Aorta (tissue), 5 donors: ENCODE measurements around the gene STXBP3. TPM values are rescaled to one million over a fixed set of nuclear protein-coding genes. Genes with fewer than 3 reads are reported as not detected.
"Not testable (repeated sequence)": the region's sequence is repeated elsewhere in the genome, so short reads cannot be mapped to it uniquely, and the experiment has no call there.

ENCODE experiments used
- ATAC-seq: fragments of 200-7000 bp; cut with Tn5 transposase; one replicate; pipeline ENCODE4 v1.9.1; 2022; ENCODE audit warnings: moderate library complexity; ENCODE audit not compliant: low FRiP score
- DNase-seq, 2 donors: peaks; one replicate each; pipeline ENCODE4 v3.0.0-alpha.2; 2020
- H3K27ac ChIP-seq, 2 donors: one replicate each; pipeline ENCODE4 v1.5.1; 2013; ENCODE audit warnings: low read length in 2 of 2, mild to moderate bottlenecking in 2 of 2, moderate library complexity in 2 of 2, control low read depth in 1 of 2, inconsistent platforms in 1 of 2, low read depth in 1 of 2
- H3K27me3 ChIP-seq, 2 donors: one replicate each; pipeline ENCODE4 v1.6.1; 2013; ENCODE audit warnings: control low read depth in 1 of 2, low read length in 1 of 2, mild to moderate bottlenecking in 1 of 2, moderate library complexity in 1 of 2; ENCODE audit not compliant: insufficient read depth in 2 of 2, control insufficient read depth in 1 of 2
- H3K36me3 ChIP-seq, 2 donors: one replicate each; pipeline ENCODE4 v1.6.1; 2013; ENCODE audit warnings: control low read depth in 1 of 2, low read length in 1 of 2, mild to moderate bottlenecking in 1 of 2; ENCODE audit not compliant: insufficient read depth in 2 of 2, control insufficient read depth in 1 of 2
- H3K4me1 ChIP-seq, 2 donors: one replicate each; pipeline ENCODE4 v1.6.1; 2013; ENCODE audit warnings: low read length in 2 of 2, control low read depth in 1 of 2, mild to moderate bottlenecking in 1 of 2, moderate library complexity in 1 of 2; ENCODE audit not compliant: insufficient read depth in 2 of 2, control insufficient read depth in 1 of 2
- H3K4me3 ChIP-seq, 2 donors: one replicate each; pipeline ENCODE4 v1.5.1; 2013; ENCODE audit warnings: low read length in 2 of 2, control low read depth in 1 of 2, mild to moderate bottlenecking in 1 of 2
- H3K9me3 ChIP-seq: one replicate; pipeline ENCODE4 v1.6.1; 2013; ENCODE audit warnings: mild to moderate bottlenecking, low read length; ENCODE audit not compliant: control insufficient read depth
- WGBS, 2 donors: extraction: QIAGEN DNeasy Blood & Tissue Kit; methylation state at CpG; one replicate each; pipeline ENCODE4 v1.1.7; 2013; 5-methylcytosine and 5-hydroxymethylcytosine counted together
- intact Hi-C, 2 donors: fragments of 100-400 bp; cut with DNase I; formaldehyde crosslinking; loops; one replicate each; pipeline versions ENCODE4 v1.14.2 to v1.15.0; 2022
- polyA plus RNA-seq, 2 donors: library from polyadenylated mRNA; stranded (reverse); fragments of 200-250 nt; gene quantifications; one replicate each; pipeline ENCODE4 v1.2.3, GENCODE V29; 2013
- total RNA-seq, 2 donors: library from RNA; stranded (reverse); fragmentation: NEBNext Ultra II Directional; extraction: Animal tissue kit (Norgen Biotek cat#: 25700); gene quantifications; one replicate each; pipeline ENCODE4 v1.2.1, GENCODE V29; 2021
- donor health status: healthy with polysubstance abuse.
- donor health status: Bipolar disorder and iron deficiency.
- donor health status: DM: no; HTN: no; CAD: no.
- donor health status: DM: no; HTN: no; CAD: no.
- donor health status: DM: yes; HTN: yes; CAD: no.

The STXBP3 gene
- total and polyA plus RNA-seq, 4 donors: 33.4 to 67.0 (median 47.0) TPM

DNA sequence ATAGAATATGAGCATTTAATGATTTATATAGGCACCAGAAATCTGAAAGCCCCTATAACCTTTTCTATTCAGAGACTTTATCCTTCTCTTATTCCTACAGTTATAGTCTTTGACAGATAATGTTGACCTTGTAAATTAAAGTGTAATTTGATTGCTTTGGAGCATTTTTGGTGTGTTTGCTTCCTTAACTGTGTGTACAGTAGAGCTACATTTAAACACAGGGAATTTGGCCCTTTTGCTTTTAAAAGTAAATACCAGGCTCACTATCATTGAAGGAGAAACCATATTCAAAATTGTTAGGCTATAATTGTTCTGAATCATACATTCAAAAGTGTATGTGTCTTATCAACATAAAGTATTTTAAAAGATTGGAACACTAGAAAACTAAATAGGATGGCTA lies 33.0 kb downstream of the STXBP3 start:
- intact Hi-C loops: no loop called here
- H3K36me3 ChIP-seq: peaks cover 0 to 5% of the 10 kb centered on the region in 2 donors
- no peak overlapping the region for H3K27ac ChIP-seq
- DNase-seq (no peak), ATAC-seq (no peak)
- H3K27me3 ChIP-seq: no peaks in the 10 kb centered on the region
- H3K9me3 ChIP-seq: no peaks in the 10 kb centered on the region
- H3K4me3 ChIP-seq: no peak overlapping the region
- no peaks in the 10 kb centered on the region for H3K4me1 ChIP-seq

GRCh38 chr1:108780937-108781574 lies 34.6 kb downstream of the STXBP3 start:
- DNase-seq (no peak), ATAC-seq (no peak)
- intact Hi-C loops: no loop called here
- H3K4me3 ChIP-seq: no peak overlapping the region
- peaks cover 6% of the 10 kb centered on the region for H3K9me3 ChIP-seq
- WGBS, 2 donors: 91% methylated on average over 3 of the region's 3 CpGs
- no peaks in the 10 kb centered on the region for H3K4me1 ChIP-seq
- H3K27me3 ChIP-seq: no peaks in the 10 kb centered on the region
- H3K27ac ChIP-seq: no peak overlapping the region
- H3K36me3 ChIP-seq: peaks cover 6 to 8% of the 10 kb centered on the region in 2 donors

DNA sequence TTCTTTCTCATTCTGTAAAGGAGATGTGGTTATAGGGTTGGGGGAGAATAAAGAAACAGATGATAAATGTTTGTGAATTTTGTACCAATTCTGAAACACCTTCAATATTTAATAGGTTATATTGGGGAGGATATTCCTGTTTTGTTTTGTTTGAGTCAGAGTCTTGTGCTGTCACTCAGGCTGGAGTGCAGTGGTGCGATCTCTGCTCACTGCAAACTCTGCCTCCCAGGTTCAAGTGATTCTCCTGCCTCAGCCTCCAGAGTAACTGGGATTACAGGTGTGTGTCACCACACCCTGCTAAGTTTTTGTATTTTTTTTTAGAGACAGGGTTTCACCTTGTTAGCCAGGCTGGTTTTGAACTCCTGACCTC lies 35.1 kb downstream of the STXBP3 start:
- DNase-seq, H3K4me3 ChIP-seq, intact Hi-C loops, H3K9me3 ChIP-seq, ATAC-seq, H3K27ac ChIP-seq, H3K36me3 ChIP-seq, H3K27me3 ChIP-seq, H3K4me1 ChIP-seq: not testable (repeated sequence)
- 99 to 100% methylated on average over 1 of the region's 1 CpG for WGBS, 2 donors

DNA sequence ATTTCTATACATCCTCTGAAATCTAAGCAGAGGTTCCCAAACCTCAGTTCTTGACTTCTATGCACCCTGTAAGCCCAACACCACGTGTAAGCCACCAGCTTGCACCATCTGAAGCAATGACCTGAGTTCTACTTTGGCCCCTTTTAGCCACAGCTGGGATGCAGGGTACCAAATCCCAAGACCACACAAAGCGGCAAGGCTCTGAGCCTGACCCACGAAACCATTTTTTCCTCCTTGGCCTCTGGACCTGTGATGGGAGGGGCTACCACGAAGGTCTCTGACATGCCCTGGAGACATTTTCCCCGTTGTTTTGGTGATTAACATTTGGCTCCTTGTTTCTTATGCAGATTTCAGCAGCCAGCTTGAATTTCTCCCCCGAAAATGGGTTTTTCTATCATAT lies 38.8 kb downstream of the STXBP3 start:
- 94 to 96% methylated on average over 6 of the region's 6 CpGs for WGBS, 2 donors
- DNase-seq: no peak
- Histone ChIP-seq H3K4me3 (no peak overlapping the region), H3K9me3 (peaks cover 6% of the 10 kb centered on the region), H3K27me3 (no peaks in the 10 kb centered on the region), H3K4me1 (no peaks in the 10 kb centered on the region), H3K36me3 (peaks cover 6 to 8% of the 10 kb centered on the region in 2 donors), H3K27ac (no peak overlapping the region)
- ATAC-seq: no peak
- intact Hi-C loops: no loop called here

- Histone ChIP-seq H3K9me3 (peaks cover 6% of the 10 kb centered on the region), H3K4me3 (no peak overlapping the region), H3K4me1 (no peaks in the 10 kb centered on the region), H3K27me3 (no peaks in the 10 kb centered on the region), H3K27ac (no peak overlapping the region), H3K36me3 (peaks cover 6 to 8% of the 10 kb centered on the region in 2 donors)
- intact Hi-C loops: no loop called here
- ATAC-seq (no peak), DNase-seq (no peak)
- 96 to 97% methylated on average over 2 of the region's 2 CpGs for WGBS, 2 donors
Measured at GRCh38 chr1:108785880-108786279, 39.4 kb downstream of the STXBP3 start.

DNA sequence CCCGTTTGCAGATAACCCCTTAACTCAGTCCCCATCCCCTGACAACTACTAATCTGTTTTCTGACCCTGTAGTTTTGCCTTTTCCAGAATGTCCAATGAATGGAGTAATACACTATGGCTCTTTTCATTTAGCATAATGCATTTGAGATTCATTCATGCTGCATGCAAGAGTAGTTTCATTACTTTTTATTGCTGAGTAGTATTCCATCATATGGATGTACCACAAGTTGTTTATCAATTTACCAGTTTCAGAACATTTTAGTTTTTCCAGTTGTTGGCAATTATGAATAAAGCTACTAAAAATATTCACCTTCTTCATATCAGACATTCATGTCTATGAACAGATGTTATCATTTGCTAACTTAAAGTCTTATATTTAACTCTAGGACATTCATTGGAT lies 45.3 kb downstream of the STXBP3 start:
- Histone ChIP-seq H3K36me3 (peaks cover 0 to 2% of the 10 kb centered on the region in 2 donors), H3K27ac (no peak overlapping the region), H3K4me1 (no peaks in the 10 kb centered on the region), H3K4me3 (no peak overlapping the region), H3K27me3 (no peaks in the 10 kb centered on the region), H3K9me3 (no peaks in the 10 kb centered on the region)
- ATAC-seq: no peak
- DNase-seq: no peak
- WGBS, 2 donors: 97% methylated on average over 1 of the region's 1 CpG
- intact Hi-C loops: no loop called here

GRCh38 chr1:108792420-108792819 lies 45.9 kb downstream of the STXBP3 start:
- DNase-seq (no peak), ATAC-seq (no peak)
- H3K4me1 ChIP-seq: no peaks in the 10 kb centered on the region
- peaks cover 0 to 4% of the 10 kb centered on the region in 2 donors for H3K36me3 ChIP-seq
- no peaks in the 10 kb centered on the region for H3K27me3 ChIP-seq
- no peaks in the 10 kb centered on the region for H3K9me3 ChIP-seq
- intact Hi-C loops: no loop called here
- WGBS, 2 donors: 97 to 100% methylated on average over 2 of the region's 2 CpGs
- H3K4me3 ChIP-seq: no peak overlapping the region
- H3K27ac ChIP-seq: no peak overlapping the region

- Histone ChIP-seq H3K4me3 (no peak overlapping the region), H3K27me3 (no peaks in the 10 kb centered on the region), H3K36me3 (peaks cover 0 to 4% of the 10 kb centered on the region in 2 donors), H3K4me1 (no peaks in the 10 kb centered on the region), H3K9me3 (no peaks in the 10 kb centered on the region), H3K27ac (no peak overlapping the region)
- 43 to 48% methylated on average over 1 of the region's 1 CpG for WGBS, 2 donors
- ATAC-seq (no peak), DNase-seq (no peak)
- intact Hi-C loops: no loop called here
Measured at GRCh38 chr1:108799001-108799400, 52.5 kb downstream of the STXBP3 start.

GRCh38 chr1:108801101-108801500 lies 54.6 kb downstream of the STXBP3 start:
- H3K9me3 ChIP-seq: no peaks in the 10 kb centered on the region
- H3K4me3 ChIP-seq: no peak overlapping the region
- H3K27me3 ChIP-seq: no peaks in the 10 kb centered on the region
- no peaks in the 10 kb centered on the region for H3K4me1 ChIP-seq
- H3K27ac ChIP-seq: no peak overlapping the region
- intact Hi-C loops: no loop called here
- peaks cover 0 to 5% of the 10 kb centered on the region in 2 donors for H3K36me3 ChIP-seq
- DNase-seq (no peak), ATAC-seq (no peak)
